Gastroesophageal sphincter (tissue), 4 donors: ENCODE results near the gene HDDC3. TPM values are rescaled to one million over a fixed set of nuclear protein-coding genes. Genes with fewer than 3 reads are reported as not detected.

Experiments used
- ATAC-seq: fragments of 150-250 bp; one replicate; pipeline ENCODE4 v1.9.1; 2016; ENCODE audit warnings: mild to moderate bottlenecking, moderate library complexity
- H3K27ac ChIP-seq, 4 donors: fragments of 200-600 bp; sonication (generic) in 3 of 4; 1 replicate in 3 of 4; 2 replicates in 1 of 4; pipeline ENCODE4 v1.5.1; 2016 to 2019
- H3K27me3 ChIP-seq: fragments of 200-600 bp; sonication (generic); one replicate; pipeline ENCODE4 v1.5.1; 2019
- H3K36me3 ChIP-seq, 2 donors: fragments of 200-600 bp; sonication (generic); one replicate each; pipeline ENCODE4 v1.5.1; 2019; ENCODE audit warnings: control low read depth in 1 of 2
- H3K4me1 ChIP-seq, 3 donors: fragments of 200-600 bp; sonication (generic); 1 replicate in 2 of 3; 2 replicates in 1 of 3; pipeline ENCODE4 v1.5.1; 2016 to 2019; ENCODE audit warnings: control low read depth in 2 of 3
- H3K4me3 ChIP-seq, 2 donors: fragments of 200-600 bp; sonication (generic); one replicate each; pipeline ENCODE4 v1.5.1; 2019; ENCODE audit warnings: mild to moderate bottlenecking in 1 of 2, moderate library complexity in 1 of 2
- H3K9me3 ChIP-seq, 3 donors: fragments of 200-600 bp; sonication (generic); one replicate each; pipeline ENCODE4 v1.5.1; 2017 to 2019; ENCODE audit warnings: control low read depth in 2 of 3
- EP300 ChIP-seq: sonication (generic); formaldehyde crosslinking; IDR thresholded peaks from one replicate; pipeline ENCODE4 v1.6.1; 2017; ENCODE audit warnings: antibody characterized with exemption, mild to moderate bottlenecking
- POLR2A ChIP-seq, 2 donors: fragments of 450-650 bp; IDR thresholded peaks; one replicate each; pipeline ENCODE4 v1.6.1; 2017; ENCODE audit warnings: antibody characterized with exemption in 2 of 2, mild to moderate bottlenecking in 2 of 2, moderate library complexity in 1 of 2
- POLR2AphosphoS5 ChIP-seq: sonication (generic); formaldehyde crosslinking; IDR thresholded peaks from one replicate; pipeline ENCODE4 v1.6.1; 2017; ENCODE audit warnings: antibody characterized with exemption
- WGBS, 2 donors: methylation state at CpG; one replicate each; pipeline ENCODE4 v1.1.5; 2018; ENCODE audit warnings: low coverage in 1 of 2; 5-methylcytosine and 5-hydroxymethylcytosine counted together
- total RNA-seq, 4 donors: library from RNA; depleted of rRNA; stranded (reverse); fragments of >200 nt; gene quantifications; one replicate each; pipeline ENCODE4 v1.1.0, GENCODE V29; 2016
- TF ChIP-seq, protein P1 (sequence below), 4 experiments: fragments of 200-600 bp in 2 of 4; fragments of 450-650 bp in 2 of 4; sonication (generic) in 1 of 4; IDR thresholded peaks; one replicate each; pipeline ENCODE4 v1.5.1; 2017 to 2019; ENCODE audit warnings: antibody characterized with exemption in 4 of 4, mild to moderate bottlenecking in 2 of 4, moderate library complexity in 2 of 4

HDDC3 gene
- total RNA-seq, 4 donors from 2014 or later: 5.9 to 17.1 (median 8.3) TPM

DNA sequence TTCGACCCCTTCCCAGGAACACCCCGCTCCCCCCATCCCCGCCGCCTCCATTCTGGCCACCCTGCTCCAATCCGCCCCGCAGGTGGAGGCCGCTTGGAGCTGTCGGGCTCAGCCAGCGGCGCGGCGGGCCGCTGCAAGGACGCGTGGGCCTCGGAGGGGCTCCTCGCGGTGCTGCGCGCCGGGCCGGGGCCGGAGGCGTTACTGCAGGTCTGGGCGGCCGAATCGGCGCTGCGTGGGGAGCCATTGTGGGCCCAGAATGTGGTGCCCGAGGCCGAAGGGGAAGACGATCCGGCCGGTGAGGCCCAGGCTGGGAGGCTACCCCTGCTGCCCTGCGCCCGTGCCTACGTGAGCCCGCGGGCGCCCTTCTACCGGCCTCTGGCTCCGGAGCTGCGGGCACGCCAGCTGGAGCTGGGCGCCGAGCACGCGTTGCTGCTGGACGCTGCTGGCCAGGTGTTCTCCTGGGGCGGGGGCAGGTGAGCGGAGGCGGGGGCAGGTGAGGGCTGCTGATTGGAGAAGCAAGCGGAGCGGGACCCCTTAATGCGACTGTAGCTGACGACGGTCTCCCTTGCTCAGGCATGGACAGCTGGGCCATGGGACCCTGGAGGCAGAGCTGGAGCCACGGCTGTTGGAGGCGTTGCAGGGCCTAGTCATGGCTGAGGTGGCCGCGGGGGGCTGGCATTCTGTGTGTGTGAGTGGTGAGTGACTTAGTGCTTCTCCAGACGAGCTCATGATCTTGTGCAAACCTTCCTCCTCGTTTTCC is 24.9 kb upstream of the HDDC3 start:
- Histone ChIP-seq H3K9me3 (no peaks in the 10 kb centered on the region), H3K4me1 (peaks cover 2 to 66% (median 16%) of the 10 kb centered on the region in 3 donors), H3K4me3 (peak overlapping the region; percentile 77 to 91), H3K27me3 (no peaks in the 10 kb centered on the region), H3K36me3 (peaks cover 0 to 44% of the 10 kb centered on the region in 2 donors), H3K27ac (peak overlapping the region; percentile 70 to 85 (median 82))
- peak; percentile 6 for ATAC-seq
- 20 to 40% methylated on average over 1 of the region's 63 CpGs for WGBS, 2 donors
- TF ChIP-seq POLR2AphosphoS5 (no peak), EP300 (no peak), POLR2A (IDR thresholded peaks at IDR 0.05) (no peak)
- TF ChIP-seq, protein P1, sequence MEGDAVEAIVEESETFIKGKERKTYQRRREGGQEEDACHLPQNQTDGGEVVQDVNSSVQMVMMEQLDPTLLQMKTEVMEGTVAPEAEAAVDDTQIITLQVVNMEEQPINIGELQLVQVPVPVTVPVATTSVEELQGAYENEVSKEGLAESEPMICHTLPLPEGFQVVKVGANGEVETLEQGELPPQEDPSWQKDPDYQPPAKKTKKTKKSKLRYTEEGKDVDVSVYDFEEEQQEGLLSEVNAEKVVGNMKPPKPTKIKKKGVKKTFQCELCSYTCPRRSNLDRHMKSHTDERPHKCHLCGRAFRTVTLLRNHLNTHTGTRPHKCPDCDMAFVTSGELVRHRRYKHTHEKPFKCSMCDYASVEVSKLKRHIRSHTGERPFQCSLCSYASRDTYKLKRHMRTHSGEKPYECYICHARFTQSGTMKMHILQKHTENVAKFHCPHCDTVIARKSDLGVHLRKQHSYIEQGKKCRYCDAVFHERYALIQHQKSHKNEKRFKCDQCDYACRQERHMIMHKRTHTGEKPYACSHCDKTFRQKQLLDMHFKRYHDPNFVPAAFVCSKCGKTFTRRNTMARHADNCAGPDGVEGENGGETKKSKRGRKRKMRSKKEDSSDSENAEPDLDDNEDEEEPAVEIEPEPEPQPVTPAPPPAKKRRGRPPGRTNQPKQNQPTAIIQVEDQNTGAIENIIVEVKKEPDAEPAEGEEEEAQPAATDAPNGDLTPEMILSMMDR (IDR thresholded peaks at IDR 0.05): no peak

DNA sequence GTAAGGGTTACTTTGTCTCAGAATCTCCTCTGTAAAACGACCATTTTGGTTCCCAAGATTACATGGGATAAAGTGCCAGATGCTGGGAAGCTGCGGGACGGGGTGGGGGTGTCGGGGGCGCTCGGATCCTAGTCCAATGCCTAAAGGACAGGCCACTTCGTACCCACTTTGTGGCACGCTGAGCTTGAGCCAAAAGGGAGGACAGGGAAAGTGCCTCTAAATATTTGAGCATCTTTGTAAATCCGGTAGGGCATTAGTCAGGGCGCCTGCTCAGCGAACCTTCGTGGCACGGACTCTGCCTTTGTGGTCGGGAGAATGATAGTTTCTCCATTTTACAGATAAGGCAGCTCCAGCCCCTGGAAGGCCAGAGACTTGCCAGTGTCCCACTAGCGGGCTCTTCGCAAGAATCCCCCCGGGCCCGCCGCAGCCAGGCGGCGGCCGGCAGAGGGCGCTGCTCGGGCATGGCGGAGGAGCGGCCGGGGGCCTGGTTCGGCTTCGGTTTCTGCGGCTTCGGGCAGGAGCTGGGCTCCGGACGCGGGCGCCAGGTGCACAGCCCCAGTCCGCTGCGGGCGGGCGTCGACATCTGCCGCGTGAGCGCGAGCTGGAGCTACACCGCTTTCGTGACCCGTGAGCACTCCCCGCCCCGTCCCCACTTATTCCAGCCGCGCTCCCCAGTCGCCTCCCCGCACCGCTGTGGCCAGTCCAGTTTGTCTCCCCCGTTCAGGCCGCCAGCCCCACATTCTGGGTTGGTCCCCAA is 24.1 kb upstream of the HDDC3 start:
- Histone ChIP-seq H3K9me3 (no peaks in the 10 kb centered on the region), H3K27ac (peak overlapping the region; percentile 70 to 85 (median 82)), H3K36me3 (peaks cover 0 to 44% of the 10 kb centered on the region in 2 donors), H3K27me3 (no peaks in the 10 kb centered on the region), H3K4me1 (peaks cover 2 to 66% (median 16%) of the 10 kb centered on the region in 3 donors), H3K4me3 (peak overlapping the region; percentile 77 to 91)
- TF ChIP-seq, protein P1 (IDR thresholded peaks at IDR 0.05): peak in 3 of 4 experiments; percentile 94 to 98 (median 95)
- no peak for TF ChIP-seq POLR2AphosphoS5
- peak in 1 of 2 donors; percentile 27 for TF ChIP-seq POLR2A (IDR thresholded peaks at IDR 0.05)
- no peak for TF ChIP-seq EP300
- peak; percentile 42 for ATAC-seq
- 8% methylated on average over 14 of the region's 56 CpGs; no CpG with 5 or more reads in 1 of the 2 donors for WGBS, 2 donors

DNA sequence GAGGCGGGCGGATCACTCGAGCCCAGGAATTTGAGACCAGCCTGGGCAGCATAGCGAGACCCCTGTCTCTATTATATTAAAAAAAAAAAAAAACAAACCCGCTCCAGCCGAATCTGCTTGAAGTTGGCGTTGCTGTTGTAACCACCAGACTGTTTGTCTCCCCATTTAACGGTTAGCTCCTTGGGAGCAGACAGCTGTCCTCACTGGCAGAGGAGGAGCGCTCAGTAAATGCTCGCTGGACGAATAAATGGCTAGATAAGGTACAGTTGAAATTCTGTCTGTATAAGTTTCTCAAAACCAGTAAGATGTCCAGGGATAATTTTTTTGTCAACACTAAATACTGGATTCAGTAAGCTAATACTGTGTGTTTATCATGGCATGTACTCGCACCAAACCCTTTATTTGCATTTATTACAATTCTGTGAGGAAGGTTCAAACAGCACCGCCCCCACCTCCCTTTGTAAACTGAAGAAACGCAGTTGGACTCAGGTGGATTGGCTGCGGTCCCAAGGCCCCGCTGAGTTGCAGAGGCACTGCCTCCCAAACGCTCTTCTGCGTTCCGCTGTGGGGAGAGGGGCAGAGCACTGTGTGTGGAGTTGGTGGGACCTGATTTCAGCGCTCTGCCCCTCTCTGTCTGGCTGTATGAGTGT is 23.4 kb upstream of the HDDC3 start:
- no peak for ATAC-seq
- Histone ChIP-seq H3K36me3 (peaks cover 0 to 44% of the 10 kb centered on the region in 2 donors), H3K9me3 (no peaks in the 10 kb centered on the region), H3K4me1 (peaks cover 2 to 60% (median 16%) of the 10 kb centered on the region in 3 donors), H3K27ac (peak overlapping the region in 3 of 4 donors; percentile 93 to 97 (median 94)), H3K4me3 (peak overlapping the region in 1 of 2 donors; percentile 89), H3K27me3 (no peaks in the 10 kb centered on the region)
- WGBS, 2 donors: 63% methylated on average over 9 to 13 of the region's 20 CpGs
- no peak for TF ChIP-seq EP300
- TF ChIP-seq, protein P1 (IDR thresholded peaks at IDR 0.05): no peak
- TF ChIP-seq POLR2A (IDR thresholded peaks at IDR 0.05): no peak
- no peak for TF ChIP-seq POLR2AphosphoS5

DNA sequence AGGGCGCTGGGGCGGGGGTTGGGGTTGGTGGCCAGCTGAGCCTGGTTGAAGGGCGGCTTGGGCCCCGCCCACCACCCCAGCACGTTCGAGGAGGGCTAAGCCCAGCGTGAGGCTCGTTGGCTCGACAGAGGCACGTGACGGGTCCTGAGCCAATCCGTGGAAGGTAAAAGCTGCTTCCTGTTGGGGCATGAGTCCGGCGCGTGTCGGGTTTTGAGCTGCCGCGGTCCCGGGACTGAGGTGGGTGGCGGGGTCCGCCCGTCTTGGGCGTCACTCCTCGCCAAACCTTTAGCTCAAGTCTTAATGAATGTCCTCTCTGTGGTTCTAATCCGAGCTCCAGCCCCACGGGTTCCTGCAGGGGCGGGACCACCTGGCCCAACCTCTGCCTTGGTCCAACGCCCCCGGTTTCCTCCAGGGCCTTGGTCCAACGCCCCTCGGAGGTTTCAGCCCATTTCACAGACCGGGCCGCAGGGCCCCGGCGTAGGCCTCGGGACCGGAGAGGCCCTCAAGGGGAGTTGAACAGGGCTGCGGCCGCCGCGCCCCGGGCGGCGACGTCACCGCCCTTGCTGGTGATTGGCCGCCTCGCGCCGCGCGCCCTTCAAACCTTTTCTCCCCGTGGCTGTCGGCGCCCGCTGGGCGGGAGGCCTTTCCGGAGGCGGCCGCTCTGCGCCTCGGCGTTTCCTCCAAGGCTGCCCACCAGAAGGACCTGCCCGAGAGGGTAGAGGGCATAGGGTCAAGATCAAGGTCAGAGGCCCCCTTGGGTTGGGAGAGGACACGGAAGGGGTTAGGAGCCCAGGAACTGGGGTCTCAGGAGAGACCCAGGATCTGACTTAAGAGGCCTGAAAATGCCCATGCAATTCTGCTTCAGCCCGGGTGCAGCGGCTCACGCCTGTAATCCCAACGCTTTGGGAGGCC is 22.6 kb upstream of the HDDC3 start, which contains the start of gene RCCD1:
TSS of gene RCCD1 (plus strand) at position 173 of the 912 bp plus-strand sequence. CDS start 1,851 bp downstream, outside the sequence.
- TF ChIP-seq EP300 (no peak), POLR2A (IDR thresholded peaks at IDR 0.05) (peak; percentile 53), POLR2AphosphoS5 (peak; percentile 83)
- TF ChIP-seq, protein P1 (IDR thresholded peaks at IDR 0.05): peak in 2 of 4 experiments; percentile 5 to 21
- Histone ChIP-seq H3K4me3 (peak within 1 kb of the TSS; percentile 60 to 89), H3K36me3 (peaks cover 0 to 44% of the 10 kb centered on the region in 2 donors), H3K9me3 (no peaks in the 10 kb centered on the region), H3K27me3 (no peaks in the 10 kb centered on the region), H3K27ac (peak within 1 kb of the TSS; percentile 72 to 97 (median 94)), H3K4me1 (peaks cover 2 to 52% (median 16%) of the 10 kb centered on the region in 3 donors)
- ATAC-seq: peak; percentile 96
- 4% methylated on average over 5 of the region's 69 CpGs; no CpG with 5 or more reads in 1 of the 2 donors for WGBS, 2 donors
